GM11168 (cell line): ENCODE measurements around the gene GPR39.
"Not testable (repeated sequence)": the region's sequence is repeated elsewhere in the genome, so short reads cannot be mapped to it uniquely, and the experiment has no call there.

Experiments
- in situ Hi-C: fragments of 300-500 bp; cut with MboI; formaldehyde crosslinking; loops from one replicate; pipeline ENCODE4 v1.12.0; 2022; ENCODE audit warnings: low sequenced_read_pairs; ENCODE audit not compliant: unreplicated experiment

Gene GPR39

DNA sequence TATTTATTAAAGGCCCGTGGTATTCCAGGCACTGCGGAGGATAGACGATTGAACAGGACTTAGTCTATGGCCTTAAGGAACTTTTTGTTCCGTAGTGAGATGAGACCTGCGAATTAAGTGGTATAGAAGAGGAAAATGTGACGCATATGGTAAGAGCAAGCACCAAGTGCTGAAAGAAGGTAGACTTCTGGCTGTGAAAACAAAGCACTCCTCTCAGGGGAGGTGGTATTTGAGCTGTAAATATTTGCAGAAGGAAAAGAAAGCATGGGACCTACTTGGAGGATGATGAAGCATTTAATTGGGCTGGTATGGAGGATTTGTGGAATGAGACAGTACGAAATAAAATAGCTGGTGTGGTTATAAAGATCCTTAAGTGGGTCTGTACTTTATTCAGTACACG, 62.5 kb downstream of the GPR39 start:
- in situ Hi-C loops: no loop called here

DNA sequence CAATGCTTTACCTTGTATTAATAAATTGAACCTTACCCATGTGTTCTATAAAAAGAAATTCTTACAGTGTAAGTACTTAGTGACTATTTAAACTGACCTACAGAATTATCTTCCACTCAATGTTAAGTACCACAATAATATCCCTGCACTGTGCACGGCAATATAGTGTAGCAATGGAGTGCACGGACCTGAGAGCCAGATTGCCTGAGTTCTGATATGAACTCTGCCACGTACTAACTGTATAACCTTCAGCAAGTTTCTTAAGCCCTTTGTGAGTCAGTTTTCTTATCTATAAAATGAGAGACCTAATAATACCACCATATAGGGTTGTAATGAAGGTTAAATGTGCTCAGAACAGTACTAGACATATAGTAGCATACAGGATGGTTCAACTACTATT, 66.2 kb downstream of the GPR39 start:
- in situ Hi-C loops: no loop called here

DNA sequence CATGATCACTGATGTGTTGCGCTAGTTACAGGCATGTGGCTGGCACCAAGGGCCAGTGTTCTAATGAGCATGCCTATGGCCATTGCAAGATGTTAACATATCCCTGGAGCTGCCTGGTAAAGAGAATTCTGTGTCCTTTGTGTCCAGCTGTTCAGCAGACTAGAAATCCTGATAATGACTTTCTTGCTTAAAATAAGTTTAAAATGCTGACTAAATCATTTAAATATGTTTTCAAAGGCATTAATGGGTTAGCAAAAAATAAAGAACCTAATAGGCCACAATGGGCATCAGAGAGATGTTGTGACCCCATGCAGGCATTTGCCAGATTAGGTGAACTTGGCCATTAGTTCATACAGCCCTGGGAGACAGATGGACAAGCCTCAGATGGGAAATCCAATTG, 67.5 kb downstream of the GPR39 start:
- in situ Hi-C loops: no loop called here

DNA sequence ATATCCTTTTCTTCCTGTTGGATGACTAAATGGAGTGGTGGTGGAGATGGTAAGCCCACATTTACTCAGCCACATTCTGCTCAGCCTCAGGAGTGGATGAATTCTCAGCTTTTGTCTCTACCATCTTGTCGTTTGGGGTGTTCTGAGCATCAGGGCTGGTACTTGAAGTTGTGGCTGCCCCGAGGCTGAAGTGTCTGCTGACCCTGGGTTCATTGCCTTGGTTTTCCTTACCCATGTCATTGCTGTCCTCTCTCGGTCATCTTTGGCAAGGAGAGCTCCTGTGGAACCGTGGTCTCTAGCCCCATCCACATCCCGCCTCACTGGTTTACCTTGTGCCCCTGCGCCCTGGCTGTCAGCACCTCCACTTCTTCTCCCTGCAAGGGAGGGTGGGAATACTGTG, 71.9 kb downstream of the GPR39 start:
- in situ Hi-C loops: no loop called here

DNA sequence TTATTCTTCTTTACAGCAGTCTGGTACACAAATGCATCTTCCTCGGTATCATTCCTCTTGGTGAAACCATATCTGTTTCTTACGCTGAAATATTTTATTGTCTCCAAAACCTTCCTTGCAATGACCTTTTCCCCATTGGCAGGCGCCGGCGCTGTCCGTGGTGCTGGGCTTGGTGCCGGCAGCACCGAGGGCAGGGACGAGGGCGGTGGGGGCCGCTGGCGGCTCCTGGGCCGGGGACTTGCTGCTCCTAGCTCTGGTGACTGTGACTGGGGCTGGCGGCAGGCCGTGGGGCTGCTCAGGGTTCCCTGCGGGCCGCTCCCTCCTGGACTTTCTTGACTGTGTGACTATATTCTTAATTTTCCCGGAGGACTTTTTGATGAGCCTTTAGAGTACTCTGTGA, 72.5 kb downstream of the GPR39 start:
- in situ Hi-C loops: no loop called here

DNA sequence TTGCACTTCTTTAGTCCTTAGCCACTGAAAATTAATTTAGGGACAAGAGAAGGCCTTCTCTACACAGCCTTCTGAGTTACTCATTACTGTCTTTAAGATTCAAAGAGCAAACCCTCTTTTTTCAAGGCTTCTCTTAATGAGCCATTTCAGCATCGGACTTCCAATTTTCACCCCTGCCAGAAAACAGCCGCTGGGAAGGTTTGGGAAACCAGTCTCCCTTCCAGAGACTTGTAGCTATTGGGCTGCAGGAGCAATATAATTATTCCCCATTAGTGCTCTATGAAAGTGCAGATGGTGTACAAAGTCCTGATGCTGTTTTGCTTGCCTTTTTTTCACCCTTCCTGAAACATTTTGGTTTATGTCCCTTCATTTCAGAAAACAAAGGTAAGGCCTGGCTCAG, 79.3 kb downstream of the GPR39 start:
- in situ Hi-C loops: no loop called here

GRCh38 chr2:132496555-132496954, 80.0 kb downstream of the GPR39 start:
- in situ Hi-C loops: no loop called here

GRCh38 chr2:132497591-132497990, 81.0 kb downstream of the GPR39 start:
- in situ Hi-C loops: no loop called here

- in situ Hi-C loops: no loop called here
These were observed 87.1 kb downstream of the GPR39 start for GRCh38 chr2:132503701-132504100.

- in situ Hi-C loops: no loop called here
These were observed 98.4 kb downstream of the GPR39 start for GRCh38 chr2:132515010-132515409.

DNA sequence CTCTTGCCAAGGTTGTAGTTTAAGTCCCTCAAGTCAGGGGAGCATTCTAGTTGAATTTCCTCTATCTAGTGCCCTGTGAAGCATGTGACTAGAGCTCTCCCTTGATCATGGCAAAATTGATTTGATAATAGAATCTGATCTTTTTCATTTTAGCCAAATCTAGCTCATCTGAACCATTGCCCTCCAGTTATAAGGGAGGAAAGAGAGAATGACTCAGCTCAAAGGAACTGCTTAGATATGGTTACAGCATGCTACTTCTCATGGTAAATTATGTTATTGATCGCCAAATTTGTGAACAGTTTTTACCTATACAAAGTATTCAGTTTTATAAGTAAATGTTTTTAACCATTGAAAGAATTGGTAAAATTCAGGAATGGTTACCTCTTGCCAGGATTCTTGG, 100.8 kb downstream of the GPR39 start:
- in situ Hi-C loops: no loop called here

DNA sequence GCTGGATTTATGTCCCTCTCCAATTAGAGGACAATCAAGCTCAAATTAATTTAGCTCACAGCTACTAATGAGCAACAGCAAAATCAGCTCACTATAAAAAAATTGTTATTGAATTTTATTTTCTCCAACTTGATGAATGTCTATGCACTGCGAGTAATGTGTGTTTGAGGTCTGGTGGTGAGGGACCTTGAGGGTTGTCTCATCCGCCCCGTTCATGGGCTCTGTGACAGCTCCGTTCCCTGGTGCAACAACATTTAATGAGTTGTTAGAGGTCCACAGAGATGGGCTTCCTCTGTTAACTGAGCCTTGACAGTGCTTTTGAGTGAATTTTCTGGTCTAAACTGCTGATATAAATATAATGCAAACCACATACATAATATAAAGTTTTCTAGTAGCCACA, 101.7 kb downstream of the GPR39 start:
- in situ Hi-C loops: no loop called here

- in situ Hi-C loops: no loop called here
These were observed 103.0 kb downstream of the GPR39 start for GRCh38 chr2:132519566-132519965.

- in situ Hi-C loops: no loop called here
These were observed 104.7 kb downstream of the GPR39 start for GRCh38 chr2:132521341-132521740.

DNA sequence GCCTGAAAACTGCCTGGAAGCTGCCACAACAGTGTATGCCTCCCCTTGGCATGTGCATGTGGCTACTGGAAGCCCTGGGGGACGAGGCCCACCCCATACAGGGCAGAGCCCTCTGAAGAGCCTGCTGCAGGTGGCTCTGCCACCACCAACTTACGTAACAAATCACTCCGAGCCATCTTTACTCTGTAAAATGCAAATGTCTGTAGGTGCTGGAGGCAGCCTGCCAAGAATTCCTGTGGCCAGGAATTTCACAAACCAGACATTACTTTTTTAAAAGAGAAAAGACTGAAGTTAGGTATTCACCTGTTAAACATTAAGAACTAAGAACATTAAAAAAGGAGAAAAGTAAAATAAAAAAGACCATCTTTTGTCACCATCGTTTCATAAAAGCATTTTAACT, 106.3 kb downstream of the GPR39 start:
- in situ Hi-C loops: no loop called here

- in situ Hi-C loops: not testable (repeated sequence)
These were observed 120.5 kb downstream of the GPR39 start for GRCh38 chr2:132537061-132537460.

- in situ Hi-C loops: no loop called here
These were observed 121.8 kb downstream of the GPR39 start for GRCh38 chr2:132538331-132538855.

DNA sequence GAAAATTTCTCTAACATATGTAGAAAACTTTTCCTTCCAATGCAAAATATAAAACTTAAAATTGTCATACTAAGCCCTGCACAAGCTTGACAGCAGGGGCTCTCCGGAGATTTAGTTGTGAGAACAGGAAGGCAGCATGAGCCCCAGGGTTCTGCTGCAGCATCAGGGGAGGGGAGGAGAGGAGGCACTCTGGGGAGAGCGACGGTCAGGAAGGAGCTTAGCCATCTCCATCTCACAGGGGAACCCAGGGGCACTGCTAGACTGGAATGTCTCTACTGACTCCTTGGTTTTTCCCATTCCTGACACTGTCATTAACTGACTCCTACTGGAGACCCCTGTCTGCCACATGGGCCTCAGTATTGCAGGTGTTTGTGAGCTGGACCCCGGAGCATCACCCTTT, 123.6 kb downstream of the GPR39 start:
- in situ Hi-C loops: loop anchor here (10.0 kb wide), 1 partner anchor 635 kb away; no protein-coding TSS in a partner anchor

DNA sequence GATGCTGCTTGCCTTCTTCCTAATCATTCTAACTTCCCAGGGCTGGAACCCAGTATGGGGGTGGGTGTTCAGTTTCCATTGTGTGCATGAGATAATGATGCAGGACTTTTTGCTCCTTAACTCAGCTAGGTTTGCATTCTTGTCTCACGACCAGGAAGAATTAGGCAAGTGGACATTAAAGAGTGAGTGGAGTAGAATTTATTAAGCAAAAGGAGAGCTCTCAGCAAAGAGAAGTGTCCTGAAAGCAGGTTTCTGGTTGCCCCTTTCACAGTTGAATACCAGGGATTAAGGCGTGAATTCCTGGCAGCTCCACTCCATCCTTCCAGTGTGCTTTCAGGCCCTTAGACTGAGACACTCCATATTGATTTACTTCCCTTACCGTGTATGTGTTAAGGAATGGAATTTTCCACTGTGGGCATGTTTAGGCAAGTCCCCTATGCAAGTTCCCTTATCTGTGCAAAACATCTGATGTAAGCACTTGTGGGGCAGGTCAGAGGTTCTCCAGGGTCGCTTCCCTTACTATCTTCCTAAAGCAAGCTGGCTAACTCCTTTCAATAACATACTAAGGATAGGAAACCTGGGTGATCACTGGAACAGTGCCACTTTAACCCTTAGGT, 126.5 kb downstream of the GPR39 start:
- in situ Hi-C loops: loop anchor here (10.0 kb wide), 1 partner anchor 632 kb away; no protein-coding TSS in a partner anchor

GRCh38 chr2:132544006-132544630, 127.5 kb downstream of the GPR39 start:
- in situ Hi-C loops: loop anchor here (10.0 kb wide), 1 partner anchor 631 kb away; no protein-coding TSS in a partner anchor

DNA sequence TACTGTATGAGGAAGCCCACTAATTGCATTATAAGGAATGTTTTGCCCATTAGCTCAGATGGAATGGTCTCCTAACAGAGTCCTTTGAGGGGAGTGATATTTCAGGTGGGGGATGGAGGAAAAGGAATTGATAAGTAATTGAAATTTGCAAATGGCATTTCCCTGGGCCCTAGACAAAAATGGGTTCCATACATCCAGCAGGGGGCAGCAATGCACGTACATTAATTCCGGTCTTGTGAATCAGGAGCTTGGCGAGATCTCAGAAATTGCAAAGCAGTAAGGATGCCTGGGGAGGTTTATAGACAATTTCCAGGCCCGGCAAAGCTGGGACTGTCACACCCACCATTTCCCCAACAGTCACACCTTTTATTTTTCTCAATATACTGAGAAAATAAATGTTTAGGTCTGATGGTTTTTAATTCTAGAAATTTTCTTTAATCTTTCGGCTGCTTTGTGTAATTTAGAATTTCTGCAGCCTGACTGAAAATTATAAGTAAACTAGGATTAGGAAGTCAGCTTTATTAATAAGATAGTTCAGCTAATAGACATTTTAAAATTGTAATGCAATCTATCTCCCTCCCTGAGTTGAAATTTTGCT, 130.6 kb downstream of the GPR39 start:
- in situ Hi-C loops: loop anchor here (10.0 kb wide), 1 partner anchor 628 kb away; no protein-coding TSS in a partner anchor
